ENCODE results near the gene OR5B21. TPM values are rescaled to one million over a fixed set of nuclear protein-coding genes. Genes with fewer than 3 reads are reported as not detected.

Gene OR5B21
- total RNA-seq, 6 experiments from 2014 or later, result 0.31 TPM; not detected in 5

GRCh38 chr11:58511636-58512035, 3.7 kb upstream of the OR5B21 start:
- no peaks in the 10 kb centered on the region for H3K27me3 Mint-ChIP-seq (ENCODE audit: insufficient read depth)
- no peak overlapping the region for H3K4me3 Mint-ChIP-seq
- no peaks in the 10 kb centered on the region for H3K9me3 Mint-ChIP-seq
- peaks cover 10% of the 10 kb centered on the region; the same call in 1 of the 2 replicates for H3K36me3 Mint-ChIP-seq (ENCODE audit: low read depth)
- H3K4me1 Mint-ChIP-seq (ENCODE audit: low read depth), result peaks cover 36% of the 10 kb centered on the region
- no peak for DNase-seq
- H3K27ac Mint-ChIP-seq, result no peak overlapping the region
- no peak for TF ChIP-seq CTCF (IDR thresholded peaks at IDR 0.05)

- H3K9me3 Mint-ChIP-seq, result no peaks in the 10 kb centered on the region
- H3K4me3 Mint-ChIP-seq, result no peak overlapping the region
- DNase-seq, result no peak
- H3K27me3 Mint-ChIP-seq (ENCODE audit: insufficient read depth), result no peaks in the 10 kb centered on the region
- H3K36me3 Mint-ChIP-seq (ENCODE audit: low read depth), result peaks cover 10% of the 10 kb centered on the region; the same call in 1 of the 2 replicates
- TF ChIP-seq CTCF (IDR thresholded peaks at IDR 0.05), result no peak
- H3K4me1 Mint-ChIP-seq (ENCODE audit: low read depth), result peaks cover 30% of the 10 kb centered on the region
- H3K27ac Mint-ChIP-seq, result no peak overlapping the region
Observed at GRCh38 chr11:58509748-58510147, 1.8 kb upstream of the OR5B21 start.

- no peak overlapping the region for H3K4me3 Mint-ChIP-seq
- no peak for DNase-seq
- no peaks in the 10 kb centered on the region for H3K27me3 Mint-ChIP-seq (ENCODE audit: insufficient read depth)
- H3K9me3 Mint-ChIP-seq, result no peaks in the 10 kb centered on the region
- no peak overlapping the region for H3K27ac Mint-ChIP-seq
- no peak for TF ChIP-seq CTCF (IDR thresholded peaks at IDR 0.05)
- peaks cover 25% of the 10 kb centered on the region for H3K4me1 Mint-ChIP-seq (ENCODE audit: low read depth)
- peaks cover 10% of the 10 kb centered on the region; the same call in 1 of the 2 replicates for H3K36me3 Mint-ChIP-seq (ENCODE audit: low read depth)
Observed at GRCh38 chr11:58508814-58509213, 909 bp upstream of the OR5B21 start.

GRCh38 chr11:58507355-58507754, 550 bp downstream of the OR5B21 start:
- Mint-ChIP-seq H3K4me1 (ENCODE audit: low read depth) (peaks cover 23% of the 10 kb centered on the region), H3K27me3 (ENCODE audit: insufficient read depth) (0 out of 2 replicates have a peak, but pooled peaks cover 2% of the 10 kb centered on the region), H3K27ac (no peak overlapping the region), H3K4me3 (no peak overlapping the region), H3K9me3 (no peaks in the 10 kb centered on the region), H3K36me3 (ENCODE audit: low read depth) (peaks cover 10% of the 10 kb centered on the region; the same call in 1 of the 2 replicates)
- DNase-seq, result no peak
- no peak for TF ChIP-seq CTCF (IDR thresholded peaks at IDR 0.05)

- Mint-ChIP-seq H3K27me3 (ENCODE audit: insufficient read depth) (peaks cover 2% of the 10 kb centered on the region; the same call in 1 of the 2 replicates), H3K4me1 (ENCODE audit: low read depth) (peaks cover 23% of the 10 kb centered on the region), H3K9me3 (no peaks in the 10 kb centered on the region), H3K36me3 (ENCODE audit: low read depth) (peaks cover 10% of the 10 kb centered on the region; the same call in 1 of the 2 replicates), H3K4me3 (no peak overlapping the region), H3K27ac (no peak overlapping the region)
- no peak for DNase-seq
- no peak for TF ChIP-seq CTCF (IDR thresholded peaks at IDR 0.05)
Observed at GRCh38 chr11:58506935-58507334, 970 bp downstream of the OR5B21 start.

- peaks cover 2% of the 10 kb centered on the region; the same call in 1 of the 2 replicates for H3K27me3 Mint-ChIP-seq (ENCODE audit: insufficient read depth)
- TF ChIP-seq CTCF (IDR thresholded peaks at IDR 0.05), result no peak
- no peak overlapping the region for H3K4me3 Mint-ChIP-seq
- peaks cover 10% of the 10 kb centered on the region; the same call in 1 of the 2 replicates for H3K36me3 Mint-ChIP-seq (ENCODE audit: low read depth)
- no peaks in the 10 kb centered on the region for H3K9me3 Mint-ChIP-seq
- no peak for DNase-seq
- H3K27ac Mint-ChIP-seq, result no peak overlapping the region
- H3K4me1 Mint-ChIP-seq (ENCODE audit: low read depth), result peaks cover 23% of the 10 kb centered on the region
Observed at GRCh38 chr11:58505849-58506248, 2.1 kb downstream of the OR5B21 start.
